ENCODE data around the gene ERG. TPM values are rescaled to one million over a fixed set of nuclear protein-coding genes. Genes with fewer than 3 reads are reported as not detected.
A peak's percentile ranks its signal among the peaks of the same experiment; 100 is the strongest.

ERG gene
- total RNA-seq, 1 experiment from 2014 or later = 4.5 TPM

GRCh38 chr21:38493549-38494250 lies 4.6 kb downstream of the ERG start:
- peaks cover 88% of the 10 kb centered on the region for H3K4me1 Mint-ChIP-seq
- CTCF ChIA-PET = interaction anchor here (1.1 kb wide), 1 partner anchor 12 kb away, joined by 4 read pairs; no protein-coding TSS in a partner anchor
- no peaks in the 10 kb centered on the region for H3K36me3 Mint-ChIP-seq
- DNase-seq (ENCODE audit: low spot score) (no peak), ATAC-seq (no peak; the same call in 1 of the 2 replicates)
- POLR2A ChIA-PET = no interaction called here
- 0 out of 2 replicates have a peak, but pooled peaks have one; percentile 33 for TF ChIP-seq MYBL2 (CRISPR knock-in tag; IDR thresholded peaks at IDR 0.05)
- TF ChIP-seq ZNF263 (CRISPR knock-in tag; IDR thresholded peaks at IDR 0.05; ENCODE audit: low read depth) = no peak
- TF ChIP-seq GRHL2 (CRISPR knock-in tag; IDR thresholded peaks at IDR 0.05; ENCODE audit: insufficient replicate concordance, severe bottlenecking) = no peak
- TF ChIP-seq ZNF121 (CRISPR knock-in tag; IDR thresholded peaks at IDR 0.05) = no peak
- TF ChIP-seq NR1H2 (CRISPR knock-in tag; IDR thresholded peaks at IDR 0.05) = no peak
- no peak for TF ChIP-seq CTCF (IDR thresholded peaks at IDR 0.05)
- TF ChIP-seq, protein P1, sequence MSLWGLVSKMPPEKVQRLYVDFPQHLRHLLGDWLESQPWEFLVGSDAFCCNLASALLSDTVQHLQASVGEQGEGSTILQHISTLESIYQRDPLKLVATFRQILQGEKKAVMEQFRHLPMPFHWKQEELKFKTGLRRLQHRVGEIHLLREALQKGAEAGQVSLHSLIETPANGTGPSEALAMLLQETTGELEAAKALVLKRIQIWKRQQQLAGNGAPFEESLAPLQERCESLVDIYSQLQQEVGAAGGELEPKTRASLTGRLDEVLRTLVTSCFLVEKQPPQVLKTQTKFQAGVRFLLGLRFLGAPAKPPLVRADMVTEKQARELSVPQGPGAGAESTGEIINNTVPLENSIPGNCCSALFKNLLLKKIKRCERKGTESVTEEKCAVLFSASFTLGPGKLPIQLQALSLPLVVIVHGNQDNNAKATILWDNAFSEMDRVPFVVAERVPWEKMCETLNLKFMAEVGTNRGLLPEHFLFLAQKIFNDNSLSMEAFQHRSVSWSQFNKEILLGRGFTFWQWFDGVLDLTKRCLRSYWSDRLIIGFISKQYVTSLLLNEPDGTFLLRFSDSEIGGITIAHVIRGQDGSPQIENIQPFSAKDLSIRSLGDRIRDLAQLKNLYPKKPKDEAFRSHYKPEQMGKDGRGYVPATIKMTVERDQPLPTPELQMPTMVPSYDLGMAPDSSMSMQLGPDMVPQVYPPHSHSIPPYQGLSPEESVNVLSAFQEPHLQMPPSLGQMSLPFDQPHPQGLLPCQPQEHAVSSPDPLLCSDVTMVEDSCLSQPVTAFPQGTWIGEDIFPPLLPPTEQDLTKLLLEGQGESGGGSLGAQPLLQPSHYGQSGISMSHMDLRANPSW (CRISPR knock-in tag; conservative IDR thresholded peaks at IDR 0.05; ENCODE audit: low read depth) = no peak
- no peak for TF ChIP-seq ZNF317 (CRISPR knock-in tag; IDR thresholded peaks at IDR 0.05; ENCODE audit: borderline replicate concordance, low read depth)
- TF ChIP-seq CREM (CRISPR knock-in tag; IDR thresholded peaks at IDR 0.05) = no peak
- TF ChIP-seq NR3C1 (CRISPR knock-in tag; conservative IDR thresholded peaks at IDR 0.05; ENCODE audit: low read depth) = no peak
- TF ChIP-seq GTF2I (CRISPR knock-in tag; conservative IDR thresholded peaks at IDR 0.05) = 0 out of 2 replicates have a peak, but pooled peaks have one; percentile 50
- H3K27ac Mint-ChIP-seq = peak overlapping the region; percentile 36
- no peaks in the 10 kb centered on the region for H3K27me3 Mint-ChIP-seq (ENCODE audit: low read depth)
- H3K9me3 Mint-ChIP-seq = no peaks in the 10 kb centered on the region
- H3K4me3 Mint-ChIP-seq = no peak overlapping the region

GRCh38 chr21:38492007-38492406 lies 6.3 kb downstream of the ERG start:
- POLR2A ChIA-PET = no interaction called here

More at GRCh38 chr21:38492007-38492406, 6.3 kb downstream of the ERG start:
- DNase-seq (ENCODE audit: low spot score) (no peak), ATAC-seq (no peak)
- Mint-ChIP-seq H3K36me3 (no peaks in the 10 kb centered on the region), H3K27ac (peak overlapping the region; percentile 99), H3K9me3 (no peaks in the 10 kb centered on the region), H3K27me3 (ENCODE audit: low read depth) (no peaks in the 10 kb centered on the region), H3K4me1 (peaks cover 90% of the 10 kb centered on the region), H3K4me3 (no peak overlapping the region)
- no peak for TF ChIP-seq ATF3 (CRISPR knock-in tag; conservative IDR thresholded peaks at IDR 0.05)
- TF ChIP-seq RORB (CRISPR knock-in tag; IDR thresholded peaks at IDR 0.05) = no peak
- no peak for TF ChIP-seq ZBTB21 (CRISPR knock-in tag; IDR thresholded peaks at IDR 0.05; ENCODE audit: borderline replicate concordance)
- TF ChIP-seq, protein P2, sequence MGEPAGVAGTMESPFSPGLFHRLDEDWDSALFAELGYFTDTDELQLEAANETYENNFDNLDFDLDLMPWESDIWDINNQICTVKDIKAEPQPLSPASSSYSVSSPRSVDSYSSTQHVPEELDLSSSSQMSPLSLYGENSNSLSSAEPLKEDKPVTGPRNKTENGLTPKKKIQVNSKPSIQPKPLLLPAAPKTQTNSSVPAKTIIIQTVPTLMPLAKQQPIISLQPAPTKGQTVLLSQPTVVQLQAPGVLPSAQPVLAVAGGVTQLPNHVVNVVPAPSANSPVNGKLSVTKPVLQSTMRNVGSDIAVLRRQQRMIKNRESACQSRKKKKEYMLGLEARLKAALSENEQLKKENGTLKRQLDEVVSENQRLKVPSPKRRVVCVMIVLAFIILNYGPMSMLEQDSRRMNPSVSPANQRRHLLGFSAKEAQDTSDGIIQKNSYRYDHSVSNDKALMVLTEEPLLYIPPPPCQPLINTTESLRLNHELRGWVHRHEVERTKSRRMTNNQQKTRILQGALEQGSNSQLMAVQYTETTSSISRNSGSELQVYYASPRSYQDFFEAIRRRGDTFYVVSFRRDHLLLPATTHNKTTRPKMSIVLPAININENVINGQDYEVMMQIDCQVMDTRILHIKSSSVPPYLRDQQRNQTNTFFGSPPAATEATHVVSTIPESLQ (CRISPR knock-in tag; IDR thresholded peaks at IDR 0.05) = no peak
- TF ChIP-seq NR3C1 (CRISPR knock-in tag; conservative IDR thresholded peaks at IDR 0.05; ENCODE audit: low read depth) = no peak
- TF ChIP-seq USF2 (CRISPR knock-in tag; IDR thresholded peaks at IDR 0.05) = no peak
- CTCF ChIA-PET = no interaction called here

Measured in WTC11 (cell line).